ENCODE measurements around the gene FBXL19.
A peak's percentile ranks its signal among the peaks of the same experiment; 100 is the strongest.

FBXL19 gene

GRCh38 chr16:30920891-30921290 lies 2.5 kb upstream of the FBXL19 start:
- DNase-seq (ENCODE audit: insufficient read length, low spot score) = no peak
- TF ChIP-seq, protein P1, sequence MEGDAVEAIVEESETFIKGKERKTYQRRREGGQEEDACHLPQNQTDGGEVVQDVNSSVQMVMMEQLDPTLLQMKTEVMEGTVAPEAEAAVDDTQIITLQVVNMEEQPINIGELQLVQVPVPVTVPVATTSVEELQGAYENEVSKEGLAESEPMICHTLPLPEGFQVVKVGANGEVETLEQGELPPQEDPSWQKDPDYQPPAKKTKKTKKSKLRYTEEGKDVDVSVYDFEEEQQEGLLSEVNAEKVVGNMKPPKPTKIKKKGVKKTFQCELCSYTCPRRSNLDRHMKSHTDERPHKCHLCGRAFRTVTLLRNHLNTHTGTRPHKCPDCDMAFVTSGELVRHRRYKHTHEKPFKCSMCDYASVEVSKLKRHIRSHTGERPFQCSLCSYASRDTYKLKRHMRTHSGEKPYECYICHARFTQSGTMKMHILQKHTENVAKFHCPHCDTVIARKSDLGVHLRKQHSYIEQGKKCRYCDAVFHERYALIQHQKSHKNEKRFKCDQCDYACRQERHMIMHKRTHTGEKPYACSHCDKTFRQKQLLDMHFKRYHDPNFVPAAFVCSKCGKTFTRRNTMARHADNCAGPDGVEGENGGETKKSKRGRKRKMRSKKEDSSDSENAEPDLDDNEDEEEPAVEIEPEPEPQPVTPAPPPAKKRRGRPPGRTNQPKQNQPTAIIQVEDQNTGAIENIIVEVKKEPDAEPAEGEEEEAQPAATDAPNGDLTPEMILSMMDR (IDR thresholded peaks at IDR 0.05; ENCODE audit: insufficient read depth, missing control alignments) = no peak
- FAIRE-seq = no peak

DNA sequence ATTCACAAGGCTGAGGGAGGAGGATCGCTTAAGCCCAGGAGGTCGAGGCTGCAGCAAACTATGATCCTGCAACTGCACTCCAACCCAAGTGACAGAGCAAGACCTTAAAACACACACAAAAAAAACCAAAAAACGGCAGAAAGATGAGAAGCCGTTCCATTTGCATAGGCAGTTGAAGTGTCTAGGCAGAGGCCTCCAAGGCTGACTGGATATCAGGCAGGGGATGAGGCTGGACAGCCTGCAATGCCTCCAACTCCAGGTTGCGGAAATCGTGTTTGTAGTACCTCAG lies 2.0 kb upstream of the FBXL19 start:
- DNase-seq (ENCODE audit: insufficient read length, low spot score) (no peak), FAIRE-seq (no peak)
- TF ChIP-seq, protein P1 (IDR thresholded peaks at IDR 0.05; ENCODE audit: insufficient read depth, missing control alignments) = no peak

GRCh38 chr16:30921748-30922419 lies 1.5 kb upstream of the FBXL19 start:
- FAIRE-seq (no peak), DNase-seq (ENCODE audit: insufficient read length, low spot score) (peak; percentile 43)
- TF ChIP-seq, protein P1 (IDR thresholded peaks at IDR 0.05; ENCODE audit: insufficient read depth, missing control alignments) = peak; percentile 92

DNA sequence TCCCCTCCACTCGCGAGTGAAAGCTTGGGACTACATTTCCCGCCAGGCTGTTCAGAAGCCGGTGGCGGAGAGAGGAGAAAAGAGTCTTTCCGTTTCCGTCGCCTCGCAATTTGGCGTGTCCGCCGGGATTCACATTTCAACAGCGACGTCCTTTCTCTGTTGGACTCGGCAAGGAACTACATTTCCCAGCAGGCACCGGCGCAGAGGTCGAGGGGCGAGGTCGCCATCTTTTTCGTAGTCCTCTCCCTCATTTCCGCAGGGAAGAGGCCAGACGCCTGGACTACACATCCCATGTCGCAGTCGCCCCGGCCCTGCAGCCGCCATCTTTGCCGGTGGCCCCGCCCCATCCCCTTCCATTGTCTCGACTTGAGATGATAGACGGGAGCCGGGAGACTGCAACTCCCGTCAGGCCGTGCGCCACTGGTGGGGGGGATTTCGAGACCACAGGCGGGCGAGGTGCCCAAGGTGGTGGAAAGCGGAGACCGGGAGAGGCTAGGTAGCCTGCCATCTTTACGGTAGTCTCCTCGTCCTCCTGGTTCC lies 882 bp upstream of the FBXL19 start:
- TF ChIP-seq, protein P1 (IDR thresholded peaks at IDR 0.05; ENCODE audit: insufficient read depth, missing control alignments) = no peak
- DNase-seq (ENCODE audit: insufficient read length, low spot score) = peak; percentile 44
- FAIRE-seq = peak; percentile 82

GRCh38 chr16:30922960-30923535 lies 324 bp upstream of the FBXL19 start:
- FAIRE-seq (no peak), DNase-seq (ENCODE audit: insufficient read length, low spot score) (peak; percentile 58)
- TF ChIP-seq, protein P1 (IDR thresholded peaks at IDR 0.05; ENCODE audit: insufficient read depth, missing control alignments) = no peak

DNA sequence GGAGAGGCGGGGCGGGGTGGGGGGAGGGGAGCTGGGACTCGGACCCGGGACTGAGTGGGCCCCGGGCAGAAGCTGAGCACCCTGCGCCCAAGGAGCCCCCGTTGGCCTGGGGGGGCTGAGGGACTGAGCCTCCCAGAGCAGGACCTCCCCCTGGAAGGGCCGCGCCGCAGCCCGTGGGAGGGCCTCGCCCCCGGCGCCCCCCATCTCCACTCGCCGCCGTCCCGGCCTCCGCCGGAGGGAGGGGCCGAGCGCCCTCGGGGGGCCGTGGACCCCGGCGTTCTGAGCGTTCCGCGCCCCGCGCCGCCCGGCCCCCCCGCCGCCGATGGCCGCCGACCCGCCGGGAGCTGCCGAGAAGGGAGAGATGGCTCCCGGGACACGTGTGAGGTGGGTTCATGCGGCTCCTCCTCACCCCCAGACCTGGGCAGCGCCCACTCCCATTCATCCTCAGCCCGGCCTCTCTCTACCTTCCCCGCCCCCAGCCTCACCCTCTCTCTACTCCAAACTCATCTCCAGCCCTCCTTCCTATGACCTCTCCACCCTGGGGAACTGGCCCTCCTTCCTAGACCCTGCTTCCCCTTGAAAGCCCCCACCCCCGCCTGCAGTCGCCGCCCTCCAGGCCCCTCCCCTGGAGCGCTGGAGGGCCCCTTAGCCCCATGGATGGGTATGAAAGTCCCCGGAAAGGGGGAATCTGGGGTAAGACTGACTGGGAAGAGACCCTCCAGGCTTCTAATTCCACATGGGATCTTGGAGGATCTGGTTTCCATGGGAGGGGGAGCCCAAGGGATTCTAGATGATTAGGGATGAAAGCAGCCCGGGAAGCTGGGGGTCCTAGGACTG lies 922 bp downstream of the FBXL19 start:
- TF ChIP-seq, protein P1 (IDR thresholded peaks at IDR 0.05; ENCODE audit: insufficient read depth, missing control alignments) = no peak
- DNase-seq (ENCODE audit: insufficient read length, low spot score) (no peak), FAIRE-seq (no peak)
